Spleen (tissue), 11 donors: Measurements from ENCODE around the gene CTSD. TPM values are rescaled to one million over a fixed set of nuclear protein-coding genes. Genes with fewer than 3 reads are reported as not detected.

Source experiments
- DNase-seq: peaks from one replicate; pipeline ENCODE4 v3.0.0-alpha.2; 2020
- H3K27ac ChIP-seq, 8 donors: fragments of 200-600 bp; sonication (generic) in 7 of 8; 1 replicate in 4 of 8; 2 replicates in 4 of 8; pipeline versions ENCODE4 v1.5.0 to v1.8.0; 2016 to 2021; ENCODE audit warnings: inconsistent platforms in 4 of 8, mild to moderate bottlenecking in 4 of 8, moderate library complexity in 1 of 8
- H3K27me3 ChIP-seq, 7 donors: fragments of 200-600 bp; sonication (generic) in 6 of 7; replicated peaks in 1 of 7; 1 replicate in 4 of 7; 2 replicates in 3 of 7; pipeline versions ENCODE4 v1.5.0 to v1.8.0; 2016 to 2021; ENCODE audit warnings: inconsistent platforms in 3 of 7, mild to moderate bottlenecking in 1 of 7
- H3K36me3 ChIP-seq, 6 donors: fragments of 200-600 bp; sonication (generic) in 5 of 6; 1 replicate in 4 of 6; 2 replicates in 2 of 6; pipeline versions ENCODE4 v1.5.0 to v1.8.0; 2016 to 2021; ENCODE audit warnings: inconsistent platforms in 2 of 6
- H3K4me1 ChIP-seq, 6 donors: fragments of 200-600 bp; sonication (generic) in 5 of 6; 1 replicate in 3 of 6; 2 replicates in 3 of 6; pipeline versions ENCODE4 v1.5.0 to v1.8.0; 2016 to 2021; ENCODE audit warnings: inconsistent platforms in 3 of 6
- H3K4me3 ChIP-seq, 8 donors: fragments of 200-600 bp; sonication (generic) in 7 of 8; 1 replicate in 4 of 8; 2 replicates in 4 of 8; pipeline versions ENCODE4 v1.5.0 to v1.8.0; 2016 to 2021; ENCODE audit warnings: inconsistent platforms in 4 of 8, mild to moderate bottlenecking in 4 of 8, moderate library complexity in 2 of 8
- H3K9me3 ChIP-seq, 8 donors: fragments of 200-600 bp; sonication (generic) in 7 of 8; 1 replicate in 4 of 8; 2 replicates in 4 of 8; pipeline versions ENCODE4 v1.5.0 to v1.8.0; 2016 to 2021; ENCODE audit warnings: inconsistent platforms in 4 of 8
- POLR2A ChIP-seq, 3 donors: fragments of 450-650 bp; IDR thresholded peaks; one replicate each; pipeline ENCODE4 v1.5.1; 2017; ENCODE audit warnings: antibody characterized with exemption in 3 of 3, mild to moderate bottlenecking in 1 of 3
- POLR2AphosphoS5 ChIP-seq, 3 donors: sonication (generic); formaldehyde crosslinking; IDR thresholded peaks; one replicate each; pipeline ENCODE4 v1.5.1; 2017; ENCODE audit warnings: antibody characterized with exemption in 3 of 3
- WGBS, 5 donors: extraction: QIAGEN DNeasy Blood & Tissue Kit in 3 of 5; methylation state at CpG; one replicate each; pipeline versions ENCODE4 v1.1.5 to v1.1.7; 2013 to 2018; 5-methylcytosine and 5-hydroxymethylcytosine counted together
- intact Hi-C: fragments of 100-400 bp; cut with DNase I; formaldehyde crosslinking; loops from one replicate; pipeline ENCODE4 v1.15.0; 2023; ENCODE audit warnings: low total_unique reads
- polyA plus RNA-seq, 3 donors: library from polyadenylated mRNA; stranded (reverse); fragments of 200-250 nt; gene quantifications; one replicate each; pipeline ENCODE4 v1.2.1, GENCODE V29; 2013
- total RNA-seq, 7 donors: library from RNA; depleted of rRNA in 3 of 7; stranded (reverse); fragments of >200 nt in 3 of 7; fragmentation: NEBNext Ultra II Directional in 4 of 7; extraction: Animal tissue kit (Norgen Biotek cat#: 25700) in 4 of 7; gene quantifications; one replicate each; pipeline versions ENCODE4 v1.1.0 to v1.2.1, GENCODE V29; 2016 to 2021
- TF ChIP-seq, protein P1 (sequence below), 11 experiments: fragments of 200-600 bp in 7 of 11; fragments of 450-650 bp in 4 of 11; sonication (generic) in 4 of 11; IDR thresholded peaks in 8 of 11; conservative IDR thresholded peaks in 3 of 11; 1 replicate in 7 of 11; 2 replicates in 4 of 11; pipeline versions ENCODE4 v1.4.0 to v1.8.0; 2016 to 2021; ENCODE audit warnings: antibody characterized with exemption in 11 of 11, inconsistent platforms in 4 of 11, mild to moderate bottlenecking in 1 of 11
- donor health status: healthy with polysubstance abuse.
- donor health status: DM: no; HTN: no; CAD: no; lungs with moderate emphysema.
- donor health status: DM: no; HTN: no; CAD: no.
- donor health status: Bipolar disorder and iron deficiency.
- donor health status: healthy.
- donor health status: DM: no; HTN: no; CAD: no.
- donor health status: DM: yes; HTN: yes; CAD: no.

Gene CTSD
- total and polyA plus RNA-seq, 10 donors, result 289 to 1,234 (median 736) TPM

DNA sequence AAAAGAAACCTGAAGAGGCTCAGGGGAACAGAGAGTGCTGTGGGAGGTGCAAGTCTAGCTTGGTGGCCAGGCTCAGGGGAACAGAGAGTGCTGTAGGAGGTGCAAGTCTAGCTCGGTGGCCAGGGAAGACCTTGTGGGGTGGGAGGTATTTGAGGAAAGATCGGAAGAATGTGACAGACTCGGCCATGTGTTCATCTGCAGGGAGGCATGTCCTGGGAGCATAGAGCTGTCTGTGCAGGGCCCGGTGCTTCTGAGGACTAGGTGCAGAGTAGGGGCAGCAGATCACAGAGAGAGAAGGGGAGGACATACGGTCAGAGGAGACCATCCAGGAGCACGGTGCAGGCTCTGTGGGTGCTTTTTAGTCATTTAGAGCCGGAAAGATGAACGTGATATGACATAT lies 24.2 kb downstream of the CTSD start:
- TF ChIP-seq POLR2A (IDR thresholded peaks at IDR 0.05) (no peak), POLR2AphosphoS5 (IDR thresholded peaks at IDR 0.05) (peak in 2 of 3 donors; percentile 53 to 63)
- TF ChIP-seq, protein P1, sequence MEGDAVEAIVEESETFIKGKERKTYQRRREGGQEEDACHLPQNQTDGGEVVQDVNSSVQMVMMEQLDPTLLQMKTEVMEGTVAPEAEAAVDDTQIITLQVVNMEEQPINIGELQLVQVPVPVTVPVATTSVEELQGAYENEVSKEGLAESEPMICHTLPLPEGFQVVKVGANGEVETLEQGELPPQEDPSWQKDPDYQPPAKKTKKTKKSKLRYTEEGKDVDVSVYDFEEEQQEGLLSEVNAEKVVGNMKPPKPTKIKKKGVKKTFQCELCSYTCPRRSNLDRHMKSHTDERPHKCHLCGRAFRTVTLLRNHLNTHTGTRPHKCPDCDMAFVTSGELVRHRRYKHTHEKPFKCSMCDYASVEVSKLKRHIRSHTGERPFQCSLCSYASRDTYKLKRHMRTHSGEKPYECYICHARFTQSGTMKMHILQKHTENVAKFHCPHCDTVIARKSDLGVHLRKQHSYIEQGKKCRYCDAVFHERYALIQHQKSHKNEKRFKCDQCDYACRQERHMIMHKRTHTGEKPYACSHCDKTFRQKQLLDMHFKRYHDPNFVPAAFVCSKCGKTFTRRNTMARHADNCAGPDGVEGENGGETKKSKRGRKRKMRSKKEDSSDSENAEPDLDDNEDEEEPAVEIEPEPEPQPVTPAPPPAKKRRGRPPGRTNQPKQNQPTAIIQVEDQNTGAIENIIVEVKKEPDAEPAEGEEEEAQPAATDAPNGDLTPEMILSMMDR (IDR thresholded peaks at IDR 0.05 in 8 of 11, conservative IDR thresholded peaks at IDR 0.05 in 3 of 11), result no peak
- no peak overlapping the region for H3K4me3 ChIP-seq
- 72 to 79% (median 77%) methylated on average over 8 of the region's 8 CpGs for WGBS, 5 donors
- no peaks in the 10 kb centered on the region for H3K36me3 ChIP-seq
- peaks cover 0 to 11% (median 3%) of the 10 kb centered on the region in 6 donors for H3K4me1 ChIP-seq
- DNase-seq, result no peak
- no peak overlapping the region for H3K27ac ChIP-seq
- intact Hi-C loops, result no loop called here
- H3K27me3 ChIP-seq, result peaks cover 0 to 9% (median 0%) of the 10 kb centered on the region in 7 donors
- peaks cover 0 to 29% (median 19%) of the 10 kb centered on the region in 8 donors for H3K9me3 ChIP-seq

DNA sequence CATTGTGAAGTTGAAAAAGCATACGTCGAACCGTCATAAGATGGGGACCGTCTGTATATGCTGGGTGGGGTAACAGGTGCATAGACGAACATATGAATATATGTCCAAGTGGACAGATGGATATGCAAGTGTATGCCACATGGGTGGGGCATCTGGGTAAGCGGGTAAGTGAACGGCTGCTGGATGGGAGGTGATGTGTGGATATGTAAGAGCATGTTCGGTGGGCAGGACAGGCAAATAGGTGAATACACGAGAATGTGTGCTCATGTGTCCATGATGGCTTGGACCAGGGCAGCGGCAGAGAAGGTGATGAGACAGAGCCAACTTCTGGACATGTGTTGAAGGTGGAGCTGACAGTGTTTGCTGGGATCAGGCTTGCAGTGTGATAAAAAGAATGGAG lies 25.3 kb downstream of the CTSD start:
- Histone ChIP-seq H3K9me3 (peaks cover 0 to 29% (median 19%) of the 10 kb centered on the region in 8 donors), H3K36me3 (no peaks in the 10 kb centered on the region), H3K27ac (no peak overlapping the region), H3K27me3 (peaks cover 0 to 21% (median 1%) of the 10 kb centered on the region in 7 donors), H3K4me3 (no peak overlapping the region), H3K4me1 (peaks cover 0 to 14% (median 10%) of the 10 kb centered on the region in 6 donors)
- DNase-seq, result peak; percentile 34
- TF ChIP-seq POLR2A (IDR thresholded peaks at IDR 0.05) (no peak), POLR2AphosphoS5 (IDR thresholded peaks at IDR 0.05) (peak in 2 of 3 donors; percentile 57 to 83)
- TF ChIP-seq, protein P1 (IDR thresholded peaks at IDR 0.05 in 8 of 11, conservative IDR thresholded peaks at IDR 0.05 in 3 of 11), result no peak
- intact Hi-C loops, result no loop called here
- 91 to 97% (median 94%) methylated on average over 10 of the region's 10 CpGs for WGBS, 5 donors

- DNase-seq, result no peak
- TF ChIP-seq POLR2A (IDR thresholded peaks at IDR 0.05) (no peak), POLR2AphosphoS5 (IDR thresholded peaks at IDR 0.05) (peak in 1 of 3 donors; percentile 27)
- intact Hi-C loops, result no loop called here
- Histone ChIP-seq H3K27me3 (peaks cover 0 to 33% (median 4%) of the 10 kb centered on the region in 7 donors), H3K36me3 (no peaks in the 10 kb centered on the region), H3K9me3 (peaks cover 0 to 29% (median 19%) of the 10 kb centered on the region in 8 donors), H3K27ac (no peak overlapping the region), H3K4me1 (peaks cover 0 to 15% (median 10%) of the 10 kb centered on the region in 6 donors), H3K4me3 (no peak overlapping the region)
- WGBS, 5 donors, result 80 to 91% (median 83%) methylated on average over 6 of the region's 6 CpGs
Measured at GRCh38 chr11:1737080-1737757, 26.5 kb downstream of the CTSD start.

GRCh38 chr11:1736447-1736992 lies 27.2 kb downstream of the CTSD start:
- intact Hi-C loops, result no loop called here
- peaks cover 0 to 36% (median 4%) of the 10 kb centered on the region in 7 donors for H3K27me3 ChIP-seq
- no peak overlapping the region for H3K4me3 ChIP-seq
- 62 to 75% (median 72%) methylated on average over 3 of the region's 3 CpGs for WGBS, 5 donors
- DNase-seq, result no peak
- peaks cover 0 to 29% (median 19%) of the 10 kb centered on the region in 8 donors for H3K9me3 ChIP-seq
- no peak overlapping the region for H3K27ac ChIP-seq
- no peaks in the 10 kb centered on the region for H3K36me3 ChIP-seq
- peaks cover 0 to 15% (median 10%) of the 10 kb centered on the region in 6 donors for H3K4me1 ChIP-seq
- TF ChIP-seq, protein P1 (IDR thresholded peaks at IDR 0.05 in 8 of 11, conservative IDR thresholded peaks at IDR 0.05 in 3 of 11), result no peak
- TF ChIP-seq POLR2AphosphoS5 (IDR thresholded peaks at IDR 0.05), result peak in 1 of 3 donors; percentile 3
- TF ChIP-seq POLR2A (IDR thresholded peaks at IDR 0.05), result no peak
